HCT116 (cell line): Measurements from ENCODE around the gene PDLIM7. TPM values are rescaled to one million over a fixed set of nuclear protein-coding genes. Genes with fewer than 3 reads are reported as not detected.

Source experiments
- ATAC-seq: fragments of 200-7000 bp; cut with Tn5 transposase; 2 replicates; pipeline ENCODE4 v1.9.1; 2020; ENCODE audit warnings: mild to moderate bottlenecking, moderate library complexity
- BruUV-seq: library from RNA; stranded (reverse); fragments of 400-500 nt; replicated peaks from 2 replicates; lab custom pipeline; 2021; lab: Mats Ljungman, UMichigan
- CTCF ChIA-PET: fragments of 300-600 bp; sonication (Branson Sonifier 250); formaldehyde crosslinking; loops from one replicate; lab custom pipeline; 2021; ENCODE audit warnings: antibody characterized with exemption; lab: Charles Lee
- POLR2A ChIA-PET: fragments of 300-600, 350-600 bp; sonication (Branson Sonifier 250); formaldehyde crosslinking; loops from one replicate; lab custom pipeline; 2021; ENCODE audit warnings: antibody characterized with exemption; lab: Charles Lee
- RAD21 ChIA-PET, 2 experiments: fragments of 300-600 bp; sonication (Branson Sonifier 250); formaldehyde crosslinking; loops; one replicate each; lab custom pipeline; 2023; ENCODE audit warnings: low total read pairs in 2 of 2; ENCODE audit not compliant: uncharacterized antibody in 2 of 2, unreplicated experiment in 2 of 2, low non-redundant PET in 1 of 2; lab: Charles Lee
- DNase-seq: peaks from one replicate; pipeline ENCODE4 v3.0.0-alpha.2; 2010; ENCODE audit warnings: low read depth, low spot score
- H2AFZ ChIP-seq: fragments of 200-600 bp; shearing (Covaris generic), sonication (generic); 2 replicates; pipeline ENCODE4 v1.6.1; 2017; ENCODE audit warnings: low read depth, mixed run types, mixed read lengths, antibody characterized with exemption, low read length; ENCODE audit not compliant: poor library complexity, severe bottlenecking
- H3K27ac ChIP-seq: 2 replicates; pipeline ENCODE4 v1.5.1; 2012; ENCODE audit warnings: low read depth, low read length
- H3K27me3 ChIP-seq: fragments of 200-600 bp; sonication (generic); 2 replicates; pipeline ENCODE4 v1.6.1; 2016; ENCODE audit warnings: mixed run types, low read length, mixed read lengths; ENCODE audit not compliant: insufficient read depth
- H3K36me3 ChIP-seq, 2 experiments: fragments of 200-500 bp in 1 of 2; fragments of 200-600 bp in 1 of 2; sonication (Bioruptor generic) in 1 of 2; sonication (generic) in 1 of 2; 2 replicates each; pipeline versions ENCODE4 v1.5.1 to v1.6.1; 2014 to 2016; ENCODE audit warnings: low read length in 2 of 2, inconsistent platforms in 1 of 2, mixed read lengths in 1 of 2, mixed run types in 1 of 2; ENCODE audit not compliant: insufficient read depth in 2 of 2, control insufficient read depth in 1 of 2
- H3K4me1 ChIP-seq, 2 experiments: fragments of 200-600 bp in 1 of 2; sonication (generic) in 1 of 2; 2 replicates each; pipeline versions ENCODE4 v1.5.1 to v1.6.1; 2012 to 2017; ENCODE audit warnings: low read length in 2 of 2, inconsistent platforms in 1 of 2, mild to moderate bottlenecking in 1 of 2, mixed read lengths in 1 of 2, mixed run types in 1 of 2, moderate library complexity in 1 of 2; ENCODE audit not compliant: insufficient read depth in 2 of 2, control insufficient read depth in 1 of 2
- H3K4me2 ChIP-seq: fragments of 200-600 bp; sonication (generic); 2 replicates; pipeline ENCODE4 v1.6.1; 2017; ENCODE audit warnings: mixed run types, low read length, mixed read lengths
- H3K4me3 ChIP-seq, 2 experiments: fragments of 200-600 bp in 1 of 2; sonication (generic) in 1 of 2; replicated peaks in 1 of 2; 2 replicates each; pipeline ENCODE4 v1.5.1; 2011 to 2016; ENCODE audit warnings: low read length in 2 of 2, control low read depth in 1 of 2, low read depth in 1 of 2, mild to moderate bottlenecking in 1 of 2, mixed read lengths in 1 of 2, mixed run types in 1 of 2
- H3K79me2 ChIP-seq: fragments of 200-600 bp; sonication (generic); 2 replicates; pipeline ENCODE4 v1.6.1; 2017; ENCODE audit warnings: mild to moderate bottlenecking, mixed run types, low read length, moderate library complexity, mixed read lengths; ENCODE audit not compliant: insufficient read depth
- H3K9ac ChIP-seq: fragments of 200-600 bp; sonication (generic); 2 replicates; pipeline ENCODE4 v1.6.1; 2016; ENCODE audit warnings: low read length, mixed read lengths
- H3K9me2 ChIP-seq: fragments of 200-600 bp; sonication (generic), shearing (Covaris generic); 2 replicates; pipeline ENCODE4 v1.6.1; 2017; ENCODE audit warnings: mixed run types, mild to moderate bottlenecking, moderate library complexity; ENCODE audit not compliant: insufficient read depth
- H3K9me3 ChIP-seq, 2 experiments: fragments of 200-500 bp in 1 of 2; fragments of 200-600 bp in 1 of 2; sonication (Bioruptor generic) in 1 of 2; sonication (generic) in 1 of 2; 2 replicates each; pipeline ENCODE4 v1.6.1; 2014 to 2017; ENCODE audit warnings: low read length in 2 of 2, mixed read lengths in 2 of 2, inconsistent platforms in 1 of 2, low read depth in 1 of 2, mild to moderate bottlenecking in 1 of 2, mixed run types in 1 of 2, moderate library complexity in 1 of 2; ENCODE audit not compliant: control insufficient read depth in 1 of 2, insufficient read depth in 1 of 2
- H4K20me1 ChIP-seq: fragments of 200-600 bp; sonication (generic), shearing (Covaris generic); 2 replicates; pipeline ENCODE4 v1.6.1; 2017; ENCODE audit warnings: mixed run types, mild to moderate bottlenecking, moderate library complexity; ENCODE audit not compliant: insufficient read depth
- ATF3 ChIP-seq: IDR thresholded peaks from 2 replicates; pipeline ENCODE4 v1.6.1; 2012
- CEBPB ChIP-seq: IDR thresholded peaks from 2 replicates; pipeline ENCODE4 v1.6.1; 2012; ENCODE audit warnings: low read depth
- CTCF ChIP-seq, 3 experiments: fragments of 200-600 bp in 1 of 3; sonication (generic) in 1 of 3; IDR thresholded peaks in 2 of 3; conservative IDR thresholded peaks in 1 of 3; 2 replicates each; pipeline ENCODE4 v1.5.1; 2012 to 2017; ENCODE audit warnings: low read depth in 2 of 3, low read length in 2 of 3, antibody characterized with exemption in 1 of 3, borderline replicate concordance in 1 of 3, control low read depth in 1 of 3, mild to moderate bottlenecking in 1 of 3, mixed read lengths in 1 of 3, mixed run types in 1 of 3, moderate library complexity in 1 of 3; ENCODE audit not compliant: insufficient read depth in 1 of 3
- SRF ChIP-seq: IDR thresholded peaks from 2 replicates; pipeline ENCODE4 v1.6.1; 2012; ENCODE audit warnings: low read depth
- TCF7L2 ChIP-seq: IDR thresholded peaks from 2 replicates; pipeline ENCODE4 v1.7.0; 2011; ENCODE audit warnings: borderline replicate concordance, inconsistent platforms; ENCODE audit not compliant: insufficient read depth, insufficient read length; ENCODE audit errors: extremely low read depth
- ZNF274 ChIP-seq: fragments of 200-500 bp; sonication (Bioruptor generic); IDR thresholded peaks from 2 replicates; pipeline ENCODE4 v1.6.1; 2014; ENCODE audit warnings: mild to moderate bottlenecking, low read depth, low read length, inconsistent platforms
- intact Hi-C: fragments of 100-400 bp; cut with micrococcal nuclease; formaldehyde crosslinking; loops from 2 replicates; pipeline ENCODE4 v1.10.0; 2022
- total RNA-seq: library from RNA; stranded (reverse); gene quantifications from one replicate; pipeline ENCODE4 v1.2.1, GENCODE V29; 2021; ENCODE audit not compliant: unreplicated experiment

Gene PDLIM7
- total RNA-seq, 1 experiment from 2014 or later: 153 TPM

- Histone ChIP-seq H3K4me3 (peak overlapping the region; percentile 88 to 89), H3K27ac (peak overlapping the region; percentile 96), H2AFZ (no peak overlapping the region), H3K27me3 (no peaks in the 10 kb centered on the region), H3K79me2 (peaks cover 49% of the 10 kb centered on the region), H3K4me2 (peak overlapping the region; percentile 99), H3K9me2 (no peaks in the 10 kb centered on the region), H4K20me1 (peaks cover 7% of the 10 kb centered on the region; the same call in 1 of the 2 replicates), H3K9me3 (no peaks in the 10 kb centered on the region), H3K36me3 (peaks cover 0 to 7% of the 10 kb centered on the region in 2 experiments; a peak in 2 of 4 replicates), H3K4me1 (peaks cover 38 to 71% of the 10 kb centered on the region in 2 experiments), H3K9ac (peak overlapping the region; percentile 94)
- CTCF ChIA-PET: interaction anchor here (1.0 to 4.1 kb wide), 12 partner anchors 10 to 187 kb away, joined by 3 to 28 read pairs (median 7); partner anchors contain the start of gene PRR7
- BruUV-seq: no TSS peak
- ATAC-seq: peak; percentile 35
- peak; percentile 44 for DNase-seq
- intact Hi-C loops: loop anchor here (1.0 to 5.0 kb wide), 5 partner anchors 21 to 184 kb away; partner anchors contain the start of genes B4GALT7, MXD3 and PFN3
- POLR2A ChIA-PET: interaction anchor here (0.6 to 6.4 kb wide), 10 partner anchors 9 to 410 kb away, joined by 3 to 54 read pairs (median 7); partner anchors contain the start of genes DBN1 and FGFR4
- RAD21 ChIA-PET: interaction anchor here in 1 of 2 experiments (0.7 kb wide), 1 partner anchor 113 kb away, joined by 5 read pairs; no protein-coding TSS in a partner anchor
- TF ChIP-seq CTCF (IDR thresholded peaks at IDR 0.05 in 2 of 3, conservative IDR thresholded peaks at IDR 0.05 in 1 of 3; ENCODE audit: borderline replicate concordance in 1 of 3, insufficient read depth in 1 of 3, low read depth in 2 of 3, low read length in 2 of 3) (peak in 2 of 3 experiments; percentile 50 to 52; a peak in 3 of 6 replicates), SRF (no peak), CEBPB (no peak), ATF3 (no peak), ZNF274 (no peak), TCF7L2 (no peak)
These were observed 1.2 kb downstream of the PDLIM7 start for GRCh38 chr5:177496070-177496726.
